Thyroid gland (tissue), 4 donors: Measurements from ENCODE around the gene FNDC3B.

Experiments
- CTCF ChIP-seq, 6 experiments: fragments of 200-600 bp in 3 of 6; fragments of 450-650 bp in 3 of 6; sonication (generic) in 3 of 6; IDR thresholded peaks; one replicate each; pipeline ENCODE4 v1.5.1; 2016 to 2019; ENCODE audit warnings: antibody characterized with exemption in 6 of 6, mild to moderate bottlenecking in 2 of 6, inconsistent platforms in 1 of 6, moderate library complexity in 1 of 6
- POLR2A ChIP-seq, 2 donors: fragments of 450-650 bp; IDR thresholded peaks; one replicate each; pipeline ENCODE4 v1.6.1; 2017; ENCODE audit warnings: antibody characterized with exemption in 2 of 2, mild to moderate bottlenecking in 2 of 2, moderate library complexity in 1 of 2

DNA sequence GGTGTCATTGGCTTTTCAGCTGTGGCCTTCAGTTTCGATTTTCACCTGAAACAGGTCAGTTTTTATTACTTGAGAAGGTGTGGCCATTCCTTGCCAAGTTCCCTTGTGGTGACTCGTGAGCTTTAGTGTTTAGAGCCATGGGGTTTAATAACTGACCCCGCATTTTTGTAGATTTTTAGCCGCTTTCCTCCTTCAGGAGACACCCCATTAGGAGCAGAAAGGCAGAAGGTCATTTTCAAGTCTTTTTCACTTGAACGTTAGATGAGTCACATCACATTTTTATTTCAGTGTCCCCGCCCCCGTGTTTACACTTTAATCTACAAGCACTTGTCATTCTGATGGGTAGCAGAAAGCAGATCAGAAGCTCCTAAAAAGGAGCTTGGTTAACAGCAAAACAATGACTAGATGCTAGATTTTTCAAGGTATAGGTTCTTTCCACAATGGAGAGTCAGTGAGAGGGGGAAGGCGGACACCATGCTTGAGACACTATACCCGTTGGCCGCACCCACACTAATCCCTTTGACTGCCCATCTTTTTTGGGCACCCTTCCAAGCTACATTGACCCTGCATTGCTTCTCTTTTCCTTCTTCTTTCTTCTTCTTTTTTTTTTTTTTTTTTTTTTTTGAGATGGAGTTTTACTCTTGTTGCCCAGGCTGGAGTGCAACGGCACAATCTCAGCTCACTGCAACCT lies 276.2 kb downstream of the FNDC3B start:
- TF ChIP-seq POLR2A (IDR thresholded peaks at IDR 0.05) (no peak), CTCF (IDR thresholded peaks at IDR 0.05) (no peak)
